Measurements from ENCODE around the gene TEDC1.
A peak's percentile ranks its signal among the peaks of the same experiment; 100 is the strongest.

TEDC1 gene, protein sequence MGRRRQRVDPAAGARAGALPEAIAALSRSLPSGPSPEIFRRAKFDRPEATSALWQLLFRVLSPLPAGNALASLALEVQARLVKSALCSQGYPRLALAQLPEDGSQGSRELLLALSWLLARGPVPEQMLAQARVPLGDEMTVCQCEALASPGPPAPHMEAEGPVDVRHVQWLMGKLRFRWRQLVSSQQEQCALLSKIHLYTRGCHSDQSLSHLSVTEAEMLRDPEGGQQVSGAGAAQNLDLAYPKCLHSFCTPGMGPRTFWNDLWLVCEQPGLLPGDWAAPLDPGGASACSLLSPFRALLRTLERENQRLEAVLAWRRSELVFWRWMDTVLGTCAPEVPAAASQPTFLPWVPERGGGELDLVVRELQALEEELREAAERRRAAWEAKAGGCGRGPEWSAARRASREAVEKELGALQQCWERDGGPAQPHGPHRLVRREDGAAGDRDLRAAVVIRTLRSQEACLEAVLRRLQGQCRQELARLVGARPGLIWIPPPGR

DNA sequence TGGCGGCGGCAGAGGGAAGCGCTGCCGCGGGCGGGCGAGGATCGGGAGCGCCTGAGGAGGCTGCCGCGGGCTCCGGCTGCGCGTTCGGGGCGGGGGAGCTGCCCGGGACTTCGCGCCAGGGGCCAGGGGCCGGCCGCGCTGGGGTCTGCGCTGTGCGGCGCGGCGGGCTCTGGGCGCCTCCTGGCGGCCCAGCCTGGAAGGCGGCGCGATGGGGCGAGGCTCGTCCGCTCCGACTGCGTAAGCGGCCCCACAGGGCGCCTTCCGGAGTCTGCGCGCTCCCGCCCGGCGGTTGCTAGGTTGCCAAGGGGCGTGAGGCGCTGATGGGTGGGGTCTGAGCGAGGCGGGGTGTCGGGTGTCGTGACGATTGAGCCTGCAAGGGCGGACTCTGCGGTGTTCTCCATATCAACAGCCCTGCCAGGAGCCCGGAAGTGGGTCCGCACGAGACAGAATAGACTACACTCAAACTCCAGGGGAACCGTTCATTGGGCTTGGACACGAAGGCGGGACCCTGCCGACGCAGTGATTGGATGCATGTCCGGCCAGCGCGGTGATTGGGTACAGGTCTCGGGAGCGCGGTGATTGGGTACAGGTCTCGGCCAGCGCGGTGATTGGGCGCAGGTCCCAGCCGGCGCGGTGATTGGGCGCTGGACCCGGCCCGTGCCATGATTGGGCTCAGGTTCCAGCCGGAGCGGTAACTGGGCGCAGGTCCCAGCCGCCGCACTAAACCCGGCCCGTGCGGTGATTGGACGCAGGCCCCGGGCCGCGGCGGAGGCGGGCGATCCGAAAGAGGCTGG, at the start of gene TEDC1:
Gene TEDC1 (plus strand): TSS at position 675 of the 794 bp plus-strand sequence. CDS start 130 bp downstream, outside the sequence.
- DNase-seq: peak; percentile 100

GRCh38 chr14:105442125-105442524, 48.9 kb upstream of the TEDC1 start:
- no peak for DNase-seq

DNA sequence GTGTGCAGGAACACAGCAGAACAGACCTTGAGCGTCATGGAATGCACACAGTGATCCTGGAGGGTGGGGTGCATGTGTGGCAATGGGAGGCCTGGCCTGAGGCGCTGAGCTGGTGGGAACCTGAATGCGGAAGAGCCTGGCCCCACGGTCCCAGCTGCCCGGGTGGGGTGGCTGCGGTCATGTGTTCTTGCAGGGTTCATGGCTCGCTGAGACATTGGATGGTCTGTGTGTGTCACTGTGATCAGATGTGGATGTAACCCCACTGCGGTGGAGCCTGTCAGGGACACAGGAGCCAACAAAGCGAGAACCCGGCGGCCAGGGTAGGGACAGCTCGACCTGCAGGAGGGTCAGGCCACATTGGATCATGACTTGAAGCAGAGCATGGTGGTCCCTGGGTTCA, 48.2 kb upstream of the TEDC1 start:
- DNase-seq: no peak

GRCh38 chr14:105444859-105445258, 46.2 kb upstream of the TEDC1 start:
- DNase-seq: no peak

GRCh38 chr14:105445290-105445689, 45.8 kb upstream of the TEDC1 start:
- no peak for DNase-seq

GRCh38 chr14:105445901-105446845, 44.9 kb upstream of the TEDC1 start:
- DNase-seq: no peak

GRCh38 chr14:105446971-105447370, 44.1 kb upstream of the TEDC1 start:
- no peak for DNase-seq

DNA sequence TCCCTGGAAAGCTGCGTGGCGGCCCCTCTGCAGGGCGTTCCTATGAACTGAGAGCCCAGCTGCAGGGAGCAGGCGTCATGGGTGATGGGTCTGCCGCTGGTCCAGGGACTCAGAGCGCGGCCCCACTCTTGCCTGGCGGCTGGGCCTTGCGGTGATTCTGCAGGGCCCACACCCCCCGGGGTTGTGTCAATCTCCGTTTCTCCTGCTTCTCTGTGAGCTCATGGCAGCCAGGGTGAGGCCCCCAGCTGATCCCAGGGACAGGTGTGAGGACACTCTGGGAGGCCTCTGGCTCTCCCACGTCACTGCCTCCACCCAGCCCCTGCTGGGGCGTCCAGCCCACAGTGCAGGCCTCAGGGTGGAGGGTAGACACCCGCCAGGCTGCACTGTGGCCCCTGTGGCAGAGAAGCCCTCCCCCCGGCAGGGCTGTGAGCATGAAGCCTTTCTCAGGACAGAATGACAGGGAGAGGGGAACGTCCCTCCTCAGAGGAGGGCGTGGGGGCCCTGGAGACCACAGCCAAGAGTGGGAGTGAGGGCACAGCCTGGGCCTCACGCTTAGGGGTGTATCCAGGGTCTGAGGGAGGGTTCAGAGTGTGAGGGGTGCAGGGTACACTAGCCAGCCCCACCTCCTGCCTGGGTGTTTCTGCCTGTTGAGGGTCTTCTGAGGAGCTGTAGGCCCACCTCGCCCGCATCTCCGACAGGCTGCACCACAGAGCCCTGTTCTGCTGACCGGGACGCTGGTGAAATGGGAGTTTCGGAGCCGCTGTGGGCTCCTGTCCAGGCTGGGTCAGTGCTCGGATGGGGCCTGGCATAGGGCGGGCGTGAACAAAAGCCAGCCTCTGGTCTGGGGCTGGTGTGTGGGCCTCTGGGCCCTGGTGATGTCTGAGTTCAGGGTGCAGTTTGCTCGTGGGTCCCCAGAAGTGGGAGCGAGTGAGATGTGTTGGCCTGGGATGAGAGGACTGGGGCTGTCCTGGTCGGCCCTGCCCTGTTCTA, 43.1 kb upstream of the TEDC1 start:
- DNase-seq: no peak

GRCh38 chr14:105448706-105449111, 42.3 kb upstream of the TEDC1 start:
- peak; percentile 77 for DNase-seq

- no peak for DNase-seq
Observed at GRCh38 chr14:105449276-105450122, 41.5 kb upstream of the TEDC1 start.

DNA sequence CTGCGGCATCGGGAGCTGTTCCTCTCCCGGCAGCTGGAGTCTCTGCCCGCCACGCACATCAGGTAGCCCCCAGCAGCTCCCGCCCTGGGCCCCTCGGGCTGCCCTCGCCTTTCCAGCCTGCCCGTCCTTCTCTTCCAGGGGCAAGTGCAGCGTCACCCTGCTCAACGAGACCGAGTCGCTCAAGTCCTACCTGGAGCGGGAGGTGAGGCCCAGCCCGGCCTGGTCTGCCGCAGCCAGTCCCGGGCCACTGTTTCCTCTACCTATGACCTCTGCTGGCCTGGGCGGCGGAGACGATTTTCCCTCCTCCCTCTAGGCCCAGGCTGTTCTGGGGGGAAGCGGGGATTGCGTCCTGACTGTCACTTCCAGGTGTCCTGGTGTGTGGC, 40.9 kb upstream of the TEDC1 start:
- DNase-seq: no peak

DNA sequence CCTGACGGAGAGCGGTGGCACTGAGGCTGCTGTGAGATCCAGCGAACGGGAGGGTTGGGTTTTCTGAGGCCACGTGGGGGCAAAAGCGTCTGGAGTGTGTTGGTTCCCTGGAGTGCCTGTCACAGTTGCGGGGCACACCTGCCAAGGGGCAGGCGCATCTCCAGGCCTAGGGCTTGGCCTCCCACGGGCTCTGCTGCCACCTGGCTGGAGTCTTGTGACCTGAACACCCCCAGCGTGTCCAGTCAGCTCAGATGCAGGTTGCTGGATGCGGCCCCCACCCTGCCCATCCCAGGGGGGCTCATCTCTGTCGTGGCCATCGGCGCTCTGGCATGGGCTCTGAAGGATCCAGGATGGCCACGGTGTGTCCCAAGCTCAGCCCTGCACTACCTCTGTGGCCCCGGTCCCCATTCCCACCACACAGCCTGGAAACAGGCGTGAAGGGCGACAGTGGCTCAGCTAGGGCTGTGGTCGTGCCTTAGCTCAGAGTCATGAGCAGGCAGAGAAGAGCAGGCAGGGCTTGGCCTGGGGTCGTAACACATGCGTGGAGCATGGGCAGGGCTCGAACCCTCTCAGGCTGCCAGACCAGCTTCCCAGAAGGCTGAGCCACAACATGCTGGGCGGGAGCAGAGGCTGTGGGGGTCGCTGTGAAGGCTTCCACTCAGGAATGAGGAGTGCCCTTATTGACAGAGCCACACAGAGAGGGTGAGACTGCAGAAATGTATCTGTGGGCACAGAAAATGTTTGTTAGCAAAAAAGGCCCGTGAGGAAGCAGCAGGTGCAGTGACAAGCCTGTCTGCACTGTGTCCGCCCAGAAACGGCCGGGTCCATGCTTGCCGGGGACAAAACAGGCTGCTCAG, 40.0 kb upstream of the TEDC1 start:
- no peak for DNase-seq

- DNase-seq: no peak
Observed at GRCh38 chr14:105452963-105453362, 38.1 kb upstream of the TEDC1 start.

DNA sequence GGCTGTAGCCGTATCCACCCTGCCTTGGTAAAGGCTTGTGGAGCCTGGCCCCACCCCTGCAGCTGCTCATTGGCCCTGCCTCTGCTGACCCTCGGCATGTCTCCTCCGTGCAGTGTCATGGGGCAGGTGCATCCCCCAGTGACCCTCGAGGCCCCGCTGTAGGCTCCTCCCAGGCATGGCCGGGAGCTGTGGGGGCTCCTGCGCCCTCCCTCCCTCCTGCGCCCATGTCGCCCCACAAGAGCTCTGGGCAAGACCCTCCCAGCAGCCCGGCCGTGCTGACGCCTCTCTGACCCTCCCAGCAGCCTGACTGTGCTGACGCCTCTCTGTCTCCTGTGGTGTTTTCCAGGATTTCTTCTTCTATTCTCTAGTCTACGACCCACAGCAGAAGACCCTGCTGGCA, 37.2 kb upstream of the TEDC1 start:
- no peak for DNase-seq

DNA sequence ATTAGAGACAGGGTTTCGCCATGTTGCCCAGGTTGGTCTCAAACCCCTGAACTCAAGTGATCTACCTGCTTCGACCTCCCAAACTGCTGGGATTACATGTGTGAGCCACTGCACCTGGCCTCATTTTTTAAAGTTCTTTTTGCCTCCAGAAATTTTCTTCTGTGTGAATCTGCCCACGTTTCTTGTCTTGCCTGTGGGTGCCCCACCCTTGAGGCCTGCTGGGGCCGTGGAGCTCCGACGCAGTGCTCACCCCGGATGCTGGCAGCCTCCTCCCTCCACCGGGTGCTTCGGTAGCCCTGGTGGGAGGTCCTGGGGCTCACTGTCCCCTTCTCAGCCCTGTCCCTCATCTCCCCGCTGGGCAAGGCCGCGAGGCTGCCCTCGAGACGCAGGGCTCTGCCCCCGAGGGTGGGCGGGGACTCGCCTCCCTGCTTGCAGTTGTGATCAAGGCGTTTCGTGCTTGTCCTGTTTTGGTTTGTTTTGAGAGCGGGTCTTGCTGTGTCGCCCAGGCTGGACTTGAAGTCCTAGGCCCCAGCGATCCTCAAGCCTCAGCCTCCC, 35.9 kb upstream of the TEDC1 start:
- no peak for DNase-seq

DNA sequence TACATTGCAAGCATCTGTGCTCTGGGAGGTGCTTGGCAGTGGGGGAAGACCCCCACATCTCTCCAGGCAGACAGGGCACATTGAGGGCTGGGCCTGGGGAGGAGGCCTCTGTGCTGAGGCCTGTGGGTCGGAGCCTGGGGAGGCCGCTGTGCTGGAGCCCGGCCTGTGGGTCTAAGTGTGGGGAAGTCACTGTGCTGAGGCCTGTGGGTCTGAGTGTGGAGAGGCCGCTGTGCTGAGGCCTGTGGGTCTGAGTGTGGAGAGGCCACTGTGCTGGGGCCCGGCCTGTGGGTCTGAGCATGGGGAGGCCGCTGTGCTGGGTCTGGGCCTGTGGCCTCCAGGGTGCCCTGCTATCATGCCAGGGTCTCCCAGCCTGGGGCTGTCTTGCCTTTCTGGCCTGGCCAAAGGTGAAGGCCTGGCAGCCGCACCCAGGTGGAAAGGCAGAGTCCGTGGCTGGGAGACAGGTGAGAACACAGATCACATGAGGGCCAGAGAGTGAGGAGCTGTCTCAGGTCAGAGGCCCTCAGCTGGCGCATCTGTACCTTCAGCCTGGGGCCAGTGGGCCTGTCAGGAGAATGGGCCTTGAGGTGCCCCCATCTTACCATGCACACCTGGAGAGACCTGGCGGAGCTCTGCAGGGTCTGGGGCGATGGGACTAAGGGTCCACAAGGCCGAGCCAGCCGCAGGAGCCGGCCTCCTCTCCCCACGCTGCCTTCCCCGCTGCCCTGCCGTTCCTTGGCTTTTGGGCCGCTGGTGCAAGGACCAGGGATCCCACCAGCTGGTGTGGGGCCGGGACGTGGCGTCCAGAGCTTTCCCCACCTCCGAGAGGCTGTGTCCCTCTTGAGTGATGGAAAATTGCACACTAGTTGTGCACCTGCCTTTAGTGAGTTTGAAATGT, 35.0 kb upstream of the TEDC1 start:
- DNase-seq: no peak

- DNase-seq: no peak
Observed at GRCh38 chr14:105456736-105457617, 34.1 kb upstream of the TEDC1 start.
